Medulla oblongata (tissue), 1 donor: ENCODE results near the gene ME2.
A peak's percentile ranks its signal among the peaks of the same experiment; 100 is the strongest.
"Not testable (repeated sequence)": the region's sequence is repeated elsewhere in the genome, so short reads cannot be mapped to it uniquely, and the experiment has no call there.

Source experiments
- DNase-seq: peaks from one replicate; pipeline ENCODE4 v3.0.0-alpha.2; 2015; ENCODE audit errors: extremely low spot score

ME2 gene

GRCh38 chr18:50861617-50862016, 17.3 kb upstream of the ME2 start:
- DNase-seq: no peak

- DNase-seq: peak; percentile 69
These were observed 16.5 kb upstream of the ME2 start for GRCh38 chr18:50862401-50862800.

- DNase-seq: no peak
These were observed 15.0 kb upstream of the ME2 start for GRCh38 chr18:50863840-50864375.

- peak; percentile 62 for DNase-seq
These were observed 12.2 kb upstream of the ME2 start for GRCh38 chr18:50866765-50867164.

- DNase-seq: no peak
These were observed 9.8 kb upstream of the ME2 start for GRCh38 chr18:50869150-50869549.

GRCh38 chr18:50870138-50870845, 8.6 kb upstream of the ME2 start:
- no peak for DNase-seq

- DNase-seq: no peak
These were observed 7.1 kb upstream of the ME2 start for GRCh38 chr18:50871846-50872245.

- DNase-seq: no peak
These were observed 2.9 kb upstream of the ME2 start for GRCh38 chr18:50875966-50876536.

- no peak for DNase-seq
These were observed 1.2 kb upstream of the ME2 start for GRCh38 chr18:50877545-50878265.

GRCh38 chr18:50879302-50880118, 592 bp downstream of the ME2 start:
- peak; percentile 46 for DNase-seq

GRCh38 chr18:50880119-50880465, 1.2 kb downstream of the ME2 start:
- DNase-seq: no peak

GRCh38 chr18:50880944-50881343, 2.0 kb downstream of the ME2 start:
- not testable (repeated sequence) for DNase-seq

- DNase-seq: no peak
These were observed 8.0 kb downstream of the ME2 start for GRCh38 chr18:50886929-50887328.

GRCh38 chr18:50895350-50896045, 16.6 kb downstream of the ME2 start:
- DNase-seq: no peak

- DNase-seq: no peak
These were observed 17.2 kb downstream of the ME2 start for GRCh38 chr18:50896093-50896492.

- DNase-seq: no peak
These were observed 20.0 kb downstream of the ME2 start for GRCh38 chr18:50898919-50899318.

GRCh38 chr18:50902797-50903196, 23.9 kb downstream of the ME2 start:
- DNase-seq: no peak

- no peak for DNase-seq
These were observed 27.9 kb downstream of the ME2 start for GRCh38 chr18:50906843-50907242.

GRCh38 chr18:50909261-50909660, 30.3 kb downstream of the ME2 start:
- no peak for DNase-seq

- DNase-seq: no peak
These were observed 32.1 kb downstream of the ME2 start for GRCh38 chr18:50911006-50911405.

GRCh38 chr18:50917021-50917420, 38.1 kb downstream of the ME2 start:
- DNase-seq: no peak
